Upper lobe of left lung (tissue), 6 donors: ENCODE results near the gene TMEM140. TPM values are rescaled to one million over a fixed set of nuclear protein-coding genes. Genes with fewer than 3 reads are reported as not detected.
A peak's percentile ranks its signal among the peaks of the same experiment; 100 is the strongest.

Experiments
- ATAC-seq, 2 donors: fragments of 200-7000 bp; cut with Tn5 transposase; one replicate each; pipeline ENCODE4 v1.9.1; 2022; ENCODE audit warnings: mild to moderate bottlenecking in 2 of 2, moderate library complexity in 2 of 2; ENCODE audit not compliant: low FRiP score in 2 of 2
- DNase-seq, 2 donors: peaks; one replicate each; pipeline ENCODE4 v3.0.0-alpha.2; 2019 to 2020
- H3K27ac ChIP-seq, 4 donors: fragments of 200-600 bp; sonication (generic); one replicate each; pipeline ENCODE4 v1.5.1; 2016 to 2019
- H3K27me3 ChIP-seq, 4 donors: fragments of 200-600 bp; sonication (generic); one replicate each; pipeline ENCODE4 v1.5.1; 2017 to 2019
- H3K36me3 ChIP-seq, 4 donors: fragments of 200-600 bp; sonication (generic); one replicate each; pipeline ENCODE4 v1.5.1; 2016 to 2019
- H3K4me1 ChIP-seq, 4 donors: fragments of 200-600 bp; sonication (generic); one replicate each; pipeline ENCODE4 v1.5.1; 2018 to 2019
- H3K4me3 ChIP-seq, 4 donors: fragments of 200-600 bp; sonication (generic); one replicate each; pipeline ENCODE4 v1.5.1; 2017 to 2019; ENCODE audit warnings: mild to moderate bottlenecking in 2 of 4, moderate library complexity in 1 of 4
- H3K9me3 ChIP-seq, 4 donors: fragments of 200-600 bp; sonication (generic); one replicate each; pipeline ENCODE4 v1.5.1; 2018 to 2019
- CTCF ChIP-seq, 6 experiments: fragments of 450-650 bp in 4 of 6; fragments of 200-600 bp in 2 of 6; sonication (generic) in 2 of 6; IDR thresholded peaks; one replicate each; pipeline ENCODE4 v1.5.1; 2016 to 2019; ENCODE audit warnings: antibody characterized with exemption in 6 of 6
- EP300 ChIP-seq, 4 donors: sonication (generic); formaldehyde crosslinking; IDR thresholded peaks; one replicate each; pipeline ENCODE4 v1.5.1; 2017; ENCODE audit warnings: antibody characterized with exemption in 4 of 4, control low read depth in 2 of 4
- POLR2A ChIP-seq, 4 donors: fragments of 450-650 bp; IDR thresholded peaks; one replicate each; pipeline ENCODE4 v1.5.1; 2016 to 2017; ENCODE audit warnings: antibody characterized with exemption in 4 of 4, mild to moderate bottlenecking in 2 of 4
- POLR2AphosphoS5 ChIP-seq, 2 donors: sonication (generic); formaldehyde crosslinking; IDR thresholded peaks; one replicate each; pipeline ENCODE4 v1.5.1; 2017; ENCODE audit warnings: antibody characterized with exemption in 2 of 2
- WGBS, 2 donors: methylation state at CpG; one replicate each; pipeline ENCODE4 v1.1.5; 2017 to 2018; 5-methylcytosine and 5-hydroxymethylcytosine counted together
- total RNA-seq, 6 donors: library from RNA; depleted of rRNA in 4 of 6; stranded (reverse); fragments of >200 nt in 4 of 6; gene quantifications; one replicate each; pipeline versions ENCODE4 v1.1.0 to v1.2.1, GENCODE V29; 2016 to 2021
- donor health status: DM: no; HTN: no; CAD: no; lungs with moderate emphysema.
- donor health status: DM: no; HTN: yes; CAD: no; lungs with severe emphysema.

The TMEM140 gene
- total RNA-seq, 6 donors from 2014 or later, result 25.2 to 59.2 (median 32.4) TPM

- H3K27ac ChIP-seq, result peak overlapping the region in 3 of 4 donors; percentile 74 to 94 (median 88)
- DNase-seq, result no peak
- H3K9me3 ChIP-seq, result peaks cover 0 to 14% (median 8%) of the 10 kb centered on the region in 4 donors
- no peak for ATAC-seq
- TF ChIP-seq CTCF (IDR thresholded peaks at IDR 0.05) (no peak), POLR2A (IDR thresholded peaks at IDR 0.05) (no peak), EP300 (IDR thresholded peaks at IDR 0.05) (no peak), POLR2AphosphoS5 (IDR thresholded peaks at IDR 0.05) (no peak)
- 90 to 96% methylated on average over 1 of the region's 1 CpG for WGBS, 2 donors
- H3K36me3 ChIP-seq, result peaks cover 0 to 13% (median under 1%) of the 10 kb centered on the region in 4 donors
- H3K4me3 ChIP-seq, result no peak overlapping the region
- no peaks in the 10 kb centered on the region for H3K27me3 ChIP-seq
- H3K4me1 ChIP-seq, result peaks cover 11 to 27% (median 18%) of the 10 kb centered on the region in 4 donors
Measured at GRCh38 chr7:135152442-135152841, 4.6 kb downstream of the TMEM140 start.

DNA sequence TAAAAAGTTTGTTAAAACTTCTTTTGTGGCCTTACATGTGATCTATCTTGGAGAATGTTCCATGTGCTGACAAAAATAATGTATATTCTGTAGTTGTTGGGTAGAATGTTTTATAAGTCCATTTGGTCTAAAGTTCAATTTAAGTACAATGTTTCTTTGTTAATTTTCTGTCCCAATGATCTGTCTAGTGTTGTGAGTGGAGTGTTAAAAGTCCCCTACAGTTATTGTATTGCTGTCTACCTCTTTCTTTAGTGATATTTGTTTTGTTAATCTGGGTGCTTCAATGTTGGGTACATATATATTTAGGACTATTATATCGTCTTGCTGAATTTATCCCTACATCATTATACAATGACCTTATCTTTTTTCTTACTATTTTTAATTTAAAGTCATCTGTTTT lies 6.9 kb downstream of the TMEM140 start:
- Histone ChIP-seq H3K4me1 (peaks cover 32 to 48% (median 37%) of the 10 kb centered on the region in 4 donors), H3K27ac (peak overlapping the region in 1 of 4 donors; percentile 10), H3K9me3 (peaks cover 0 to 14% (median 8%) of the 10 kb centered on the region in 4 donors), H3K4me3 (no peak overlapping the region), H3K36me3 (peaks cover 0 to 16% (median 2%) of the 10 kb centered on the region in 4 donors), H3K27me3 (no peaks in the 10 kb centered on the region)
- WGBS, 2 donors, result 75 to 82% methylated on average over 1 of the region's 1 CpG
- DNase-seq (no peak), ATAC-seq (no peak)
- no peak for TF ChIP-seq POLR2A (IDR thresholded peaks at IDR 0.05)
- no peak for TF ChIP-seq POLR2AphosphoS5 (IDR thresholded peaks at IDR 0.05)
- no peak for TF ChIP-seq CTCF (IDR thresholded peaks at IDR 0.05)
- no peak for TF ChIP-seq EP300 (IDR thresholded peaks at IDR 0.05)

DNA sequence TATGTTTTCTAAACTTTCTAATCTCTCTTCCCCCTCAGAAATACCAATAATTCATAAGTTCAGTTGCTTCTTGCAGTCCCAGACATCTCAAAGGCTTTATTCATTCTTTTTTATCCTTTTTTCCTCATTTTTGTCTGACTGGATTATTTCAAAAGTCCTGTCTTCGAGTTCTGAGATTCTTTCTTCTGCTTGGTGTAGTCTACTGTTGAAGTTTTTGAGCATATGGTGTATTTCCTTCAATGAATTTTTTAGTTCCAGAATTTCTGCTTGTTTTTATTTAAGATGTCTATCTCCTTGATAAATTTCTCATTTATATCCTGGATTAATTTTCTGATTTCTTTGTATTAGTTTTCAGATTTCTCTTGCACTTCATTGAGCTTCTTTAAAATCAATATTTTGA lies 8.4 kb downstream of the TMEM140 start:
- no peaks in the 10 kb centered on the region for H3K27me3 ChIP-seq
- H3K27ac ChIP-seq, result no peak overlapping the region
- ATAC-seq (no peak), DNase-seq (no peak)
- 89 to 96% methylated on average over 1 of the region's 1 CpG for WGBS, 2 donors
- peaks cover 0 to 16% (median 2%) of the 10 kb centered on the region in 4 donors for H3K36me3 ChIP-seq
- H3K4me1 ChIP-seq, result peaks cover 41 to 53% (median 45%) of the 10 kb centered on the region in 4 donors
- H3K9me3 ChIP-seq, result peaks cover 0 to 14% (median 8%) of the 10 kb centered on the region in 4 donors
- TF ChIP-seq POLR2A (IDR thresholded peaks at IDR 0.05) (no peak), EP300 (IDR thresholded peaks at IDR 0.05) (no peak), POLR2AphosphoS5 (IDR thresholded peaks at IDR 0.05) (no peak), CTCF (IDR thresholded peaks at IDR 0.05) (no peak)
- no peak overlapping the region for H3K4me3 ChIP-seq

DNA sequence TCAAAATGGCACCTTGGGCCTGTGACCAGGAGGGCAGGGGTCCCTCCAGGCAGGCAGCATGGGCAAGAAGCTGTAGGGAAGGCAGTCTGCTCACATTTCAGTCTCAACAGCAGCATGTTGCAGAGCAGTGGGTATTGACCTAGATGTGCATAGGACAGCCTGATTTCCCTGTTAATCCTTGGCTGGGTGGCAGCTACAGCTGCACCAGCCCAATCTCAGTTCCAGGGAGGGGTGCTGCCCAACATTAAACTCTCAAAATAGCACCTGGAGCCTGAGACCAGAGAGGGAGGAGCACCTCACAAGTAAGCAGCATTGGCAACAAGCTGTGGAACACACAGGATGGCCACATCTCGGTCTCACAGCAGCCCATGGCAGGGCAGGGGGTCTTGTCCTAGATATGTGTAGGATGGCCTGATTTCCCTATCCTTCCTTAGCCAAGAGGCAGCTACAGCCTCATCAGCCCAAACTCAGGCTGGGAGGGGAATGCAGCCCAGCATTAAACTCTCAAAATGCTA lies 10.3 kb downstream of the TMEM140 start:
- Histone ChIP-seq H3K27me3 (no peaks in the 10 kb centered on the region), H3K4me1 (peaks cover 40 to 50% (median 45%) of the 10 kb centered on the region in 4 donors), H3K27ac (peak overlapping the region; percentile 69 to 81 (median 80)), H3K36me3 (peaks cover 0 to 14% (median 2%) of the 10 kb centered on the region in 4 donors), H3K4me3 (no peak overlapping the region), H3K9me3 (peaks cover 0 to 14% (median 8%) of the 10 kb centered on the region in 4 donors)
- WGBS, 2 donors, result 100% methylated on average over 1 of the region's 1 CpG; no CpG with 5 or more reads in 1 of the 2 donors
- no peak for DNase-seq
- no peak for TF ChIP-seq EP300 (IDR thresholded peaks at IDR 0.05)
- TF ChIP-seq POLR2A (IDR thresholded peaks at IDR 0.05), result no peak
- no peak for TF ChIP-seq CTCF (IDR thresholded peaks at IDR 0.05)
- no peak for TF ChIP-seq POLR2AphosphoS5 (IDR thresholded peaks at IDR 0.05)
- no peak for ATAC-seq

- WGBS, 2 donors, result 72 to 82% methylated on average over 6 of the region's 6 CpGs
- peak overlapping the region; percentile 69 to 81 (median 80) for H3K27ac ChIP-seq
- no peak overlapping the region for H3K4me3 ChIP-seq
- peaks cover 0 to 14% (median 2%) of the 10 kb centered on the region in 4 donors for H3K36me3 ChIP-seq
- DNase-seq (no peak), ATAC-seq (no peak)
- no peaks in the 10 kb centered on the region for H3K27me3 ChIP-seq
- H3K4me1 ChIP-seq, result peaks cover 43 to 56% (median 49%) of the 10 kb centered on the region in 4 donors
- TF ChIP-seq EP300 (IDR thresholded peaks at IDR 0.05), result no peak
- H3K9me3 ChIP-seq, result peaks cover 0 to 14% (median 8%) of the 10 kb centered on the region in 4 donors
Measured at GRCh38 chr7:135158874-135159273, 11.0 kb downstream of the TMEM140 start.
